Mucosa of descending colon (tissue), 3 donors: ENCODE measurements around the gene SPOCK1. TPM values are rescaled to one million over a fixed set of nuclear protein-coding genes. Genes with fewer than 3 reads are reported as not detected.

Experiments
- ATAC-seq: fragments of 200-7000 bp; cut with Tn5 transposase; one replicate; pipeline ENCODE4 v1.9.1; 2020; ENCODE audit warnings: mild to moderate bottlenecking, moderate library complexity
- DNase-seq, 3 donors: peaks; one replicate each; pipeline ENCODE4 v3.0.0-alpha.2; 2020
- H3K36me3 ChIP-seq: fragments of 200-600 bp; one replicate; pipeline ENCODE4 v1.8.0; 2021; ENCODE audit warnings: low read depth, mild to moderate bottlenecking
- H3K4me1 ChIP-seq: fragments of 200-600 bp; one replicate; pipeline ENCODE4 v1.8.0; 2021; ENCODE audit warnings: low read depth, mild to moderate bottlenecking
- H3K4me3 ChIP-seq: fragments of 200-600 bp; one replicate; pipeline ENCODE4 v1.8.0; 2021; ENCODE audit warnings: mild to moderate bottlenecking
- H3K9me3 ChIP-seq: fragments of 200-600 bp; one replicate; pipeline ENCODE4 v1.8.0; 2021; ENCODE audit warnings: mild to moderate bottlenecking
- intact Hi-C, 2 donors: fragments of 100-400 bp; cut with DNase I in 1 of 2; cut with micrococcal nuclease in 1 of 2; formaldehyde crosslinking; loops; one replicate each; pipeline versions ENCODE4 v1.11.0 to v1.11.1; 2022; cut with DNase I, micrococcal nuclease
- total RNA-seq, 3 donors: library from RNA; stranded (reverse); fragmentation: NEBNext Ultra II Directional in 2 of 3; extraction: Animal tissue kit (Norgen Biotek cat#: 25700) in 2 of 3; gene quantifications; one replicate each; pipeline versions ENCODE4 v1.2.1 to v1.2.4, GENCODE V29; 2021 to 2023
- TF ChIP-seq, protein P1 (sequence below): fragments of 200-600 bp; IDR thresholded peaks from one replicate; pipeline ENCODE4 v1.8.0; 2022; ENCODE audit warnings: antibody characterized with exemption, mild to moderate bottlenecking
- donor health status: DM: no; HTN: no; CAD: no; lungs with moderate emphysema.
- donor health status: DM: no; HTN: no; CAD: no.
- donor health status: DM: no; HTN: yes; CAD: no.

Gene SPOCK1
- total RNA-seq, 3 donors from 2014 or later, result 1.8 to 55.5 (median 7.9) TPM

DNA sequence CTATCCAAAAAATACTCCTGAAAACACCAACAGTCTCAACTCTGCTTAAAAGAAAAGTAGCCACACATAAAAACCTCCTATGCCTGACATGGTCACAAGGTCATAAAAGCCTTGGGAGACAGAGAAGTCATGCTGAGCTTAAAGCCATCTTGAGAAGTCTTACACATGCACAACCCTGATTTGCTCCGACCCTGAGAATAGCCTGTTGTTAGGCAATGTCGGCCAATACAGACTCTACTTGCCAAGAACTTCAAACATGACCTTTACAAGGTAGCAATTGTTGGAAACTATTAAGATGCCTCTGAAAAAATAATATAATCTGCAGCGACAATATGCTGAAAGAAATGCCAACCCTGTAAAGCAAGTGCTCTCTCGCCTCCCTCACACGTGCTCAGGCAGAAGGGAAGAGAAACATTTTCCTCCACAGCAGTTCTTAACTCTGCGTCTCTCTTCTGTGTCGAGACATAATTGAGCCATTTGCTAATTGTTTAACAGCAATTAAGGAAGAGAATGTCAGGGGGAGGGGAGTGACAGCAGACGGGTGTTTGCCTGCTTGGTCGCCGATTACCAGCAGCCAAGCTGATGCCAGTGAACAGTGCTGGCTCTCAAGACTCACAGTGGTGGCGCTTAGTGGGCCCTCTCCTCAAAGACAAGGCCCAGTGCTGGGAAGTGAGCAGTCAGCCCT, 393.6 kb downstream of the SPOCK1 start:
- Histone ChIP-seq H3K9me3 (no peaks in the 10 kb centered on the region), H3K4me3 (no peak overlapping the region), H3K36me3 (no peaks in the 10 kb centered on the region), H3K4me1 (no peaks in the 10 kb centered on the region)
- no peak for DNase-seq
- ATAC-seq, result no peak
- TF ChIP-seq, protein P1, sequence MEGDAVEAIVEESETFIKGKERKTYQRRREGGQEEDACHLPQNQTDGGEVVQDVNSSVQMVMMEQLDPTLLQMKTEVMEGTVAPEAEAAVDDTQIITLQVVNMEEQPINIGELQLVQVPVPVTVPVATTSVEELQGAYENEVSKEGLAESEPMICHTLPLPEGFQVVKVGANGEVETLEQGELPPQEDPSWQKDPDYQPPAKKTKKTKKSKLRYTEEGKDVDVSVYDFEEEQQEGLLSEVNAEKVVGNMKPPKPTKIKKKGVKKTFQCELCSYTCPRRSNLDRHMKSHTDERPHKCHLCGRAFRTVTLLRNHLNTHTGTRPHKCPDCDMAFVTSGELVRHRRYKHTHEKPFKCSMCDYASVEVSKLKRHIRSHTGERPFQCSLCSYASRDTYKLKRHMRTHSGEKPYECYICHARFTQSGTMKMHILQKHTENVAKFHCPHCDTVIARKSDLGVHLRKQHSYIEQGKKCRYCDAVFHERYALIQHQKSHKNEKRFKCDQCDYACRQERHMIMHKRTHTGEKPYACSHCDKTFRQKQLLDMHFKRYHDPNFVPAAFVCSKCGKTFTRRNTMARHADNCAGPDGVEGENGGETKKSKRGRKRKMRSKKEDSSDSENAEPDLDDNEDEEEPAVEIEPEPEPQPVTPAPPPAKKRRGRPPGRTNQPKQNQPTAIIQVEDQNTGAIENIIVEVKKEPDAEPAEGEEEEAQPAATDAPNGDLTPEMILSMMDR, result no peak
- intact Hi-C loops, result no loop called here

DNA sequence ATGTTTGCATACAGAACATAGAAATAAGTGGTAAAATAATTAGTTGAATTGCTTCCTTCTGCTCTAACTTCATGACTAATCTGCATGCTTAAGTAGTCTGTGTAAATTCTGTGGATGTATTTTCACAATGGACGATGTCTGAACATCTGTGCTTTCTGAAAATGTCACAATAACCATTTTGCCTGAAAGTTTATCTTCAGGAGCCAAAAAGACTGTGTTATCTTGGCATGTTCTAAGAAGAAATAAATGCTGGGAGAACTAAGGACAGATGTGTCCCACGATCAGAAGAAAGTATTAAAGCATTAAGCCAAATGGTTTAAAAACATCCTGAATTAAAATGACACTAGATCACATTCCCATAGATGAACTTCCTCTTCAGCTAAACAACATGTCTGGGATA, 397.6 kb downstream of the SPOCK1 start:
- Histone ChIP-seq H3K4me1 (no peaks in the 10 kb centered on the region), H3K9me3 (no peaks in the 10 kb centered on the region), H3K36me3 (no peaks in the 10 kb centered on the region), H3K4me3 (no peak overlapping the region)
- intact Hi-C loops, result no loop called here
- ATAC-seq (no peak), DNase-seq (no peak)
- TF ChIP-seq, protein P1, result no peak

DNA sequence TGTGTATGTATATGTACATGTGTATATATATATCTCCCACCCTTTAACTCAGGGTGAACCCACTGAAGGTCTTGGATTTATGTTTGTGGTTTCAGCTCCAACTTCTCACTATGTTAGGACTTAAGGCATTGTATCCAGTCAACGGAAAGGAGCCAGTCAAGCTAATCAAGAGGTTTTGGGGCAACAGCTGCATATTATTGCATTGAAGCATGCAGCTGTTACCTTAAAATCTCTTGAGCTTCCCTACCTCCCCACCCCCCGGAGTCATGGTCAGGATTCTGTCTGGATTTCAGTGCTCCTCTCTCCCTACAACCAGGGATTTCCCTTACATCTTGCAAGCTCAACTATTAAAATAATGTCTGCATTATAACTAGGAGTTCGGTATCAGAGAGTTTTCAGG, 399.5 kb downstream of the SPOCK1 start:
- TF ChIP-seq, protein P1, result no peak
- no peak for ATAC-seq

DNA sequence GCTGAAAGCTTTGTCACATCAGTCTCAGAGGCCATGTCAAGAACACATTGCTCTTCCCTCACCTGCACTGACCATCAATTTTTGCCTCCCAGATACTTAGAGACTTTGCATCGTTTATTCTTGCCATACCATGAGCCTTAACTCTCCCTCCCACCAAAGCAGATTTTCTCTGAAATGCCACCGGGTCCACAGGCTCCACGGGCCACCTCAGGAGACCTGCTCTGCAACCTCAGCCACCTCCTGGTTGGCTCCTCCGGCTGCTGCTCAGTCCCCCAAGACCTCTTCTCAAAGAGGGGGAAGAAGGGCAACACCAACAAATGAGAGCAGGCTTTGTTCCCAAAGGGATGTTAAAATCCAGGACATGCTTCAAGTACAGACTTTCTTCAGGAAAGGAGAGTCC, 400.5 kb downstream of the SPOCK1 start:
- no peaks in the 10 kb centered on the region for H3K4me1 ChIP-seq
- ATAC-seq (no peak), DNase-seq (no peak)
- H3K4me3 ChIP-seq, result no peak overlapping the region
- intact Hi-C loops, result no loop called here
- H3K9me3 ChIP-seq, result no peaks in the 10 kb centered on the region
- H3K36me3 ChIP-seq, result no peaks in the 10 kb centered on the region
- TF ChIP-seq, protein P1, result no peak

More for the DNA sequence above, 399.5 kb downstream of the SPOCK1 start:
- Histone ChIP-seq H3K9me3 (no peaks in the 10 kb centered on the region), H3K36me3 (no peaks in the 10 kb centered on the region), H3K4me3 (no peak overlapping the region), H3K4me1 (no peaks in the 10 kb centered on the region)
- intact Hi-C loops, result no loop called here
- DNase-seq, result no peak

DNA sequence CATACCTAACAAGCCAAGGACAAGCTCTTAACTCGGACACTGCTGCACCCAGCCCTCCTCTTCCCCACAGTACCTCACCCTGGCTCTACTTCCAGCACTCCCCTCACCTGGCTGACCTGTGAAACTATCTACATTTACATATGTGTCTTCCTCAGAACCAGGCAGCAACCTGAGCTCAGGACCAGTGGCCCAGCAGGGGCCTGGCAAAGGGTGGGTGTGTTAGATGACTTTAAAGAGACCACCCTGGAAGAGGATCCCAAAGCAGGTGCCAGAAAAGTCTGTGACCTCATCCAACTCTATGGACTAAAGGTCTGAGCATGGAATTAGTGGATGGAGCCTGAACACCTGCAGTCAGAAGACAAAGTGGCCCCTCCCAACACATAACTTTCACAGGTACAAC, 400.9 kb downstream of the SPOCK1 start:
- DNase-seq (no peak), ATAC-seq (no peak)
- no peaks in the 10 kb centered on the region for H3K9me3 ChIP-seq
- H3K4me3 ChIP-seq, result no peak overlapping the region
- intact Hi-C loops, result no loop called here
- TF ChIP-seq, protein P1, result no peak
- H3K36me3 ChIP-seq, result no peaks in the 10 kb centered on the region
- H3K4me1 ChIP-seq, result no peaks in the 10 kb centered on the region

DNA sequence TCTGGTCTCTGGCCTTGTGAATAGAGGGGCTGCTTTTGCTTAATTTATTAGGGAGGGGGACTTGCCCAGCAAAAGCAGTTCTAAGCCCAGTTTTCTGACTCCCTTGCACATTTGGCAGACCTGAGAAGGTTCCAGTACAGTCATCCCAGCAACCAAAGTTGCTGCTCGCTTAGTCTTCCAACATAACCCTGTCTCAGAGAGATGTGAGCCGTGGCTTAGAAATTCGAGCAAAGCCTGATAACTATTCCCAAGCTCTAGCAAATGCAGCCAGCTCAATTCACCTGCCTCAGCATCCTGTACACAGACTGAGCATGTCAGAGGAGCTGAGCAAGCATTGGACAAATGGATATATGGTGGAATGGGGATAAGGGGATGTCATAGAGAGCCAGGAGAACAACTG, 401.9 kb downstream of the SPOCK1 start:
- TF ChIP-seq, protein P1, result no peak
- intact Hi-C loops, result no loop called here
- no peaks in the 10 kb centered on the region for H3K4me1 ChIP-seq
- no peaks in the 10 kb centered on the region for H3K36me3 ChIP-seq
- H3K4me3 ChIP-seq, result no peak overlapping the region
- no peaks in the 10 kb centered on the region for H3K9me3 ChIP-seq
- ATAC-seq, result no peak
- no peak for DNase-seq
